Testis (tissue), 2 donors: ENCODE measurements around the gene ARMS2.

Experiments
- POLR2A ChIP-seq: fragments of 450-650 bp; IDR thresholded peaks from one replicate; pipeline ENCODE4 v1.6.1; 2017; ENCODE audit warnings: antibody characterized with exemption, mild to moderate bottlenecking, moderate library complexity
- TF ChIP-seq, protein P1 (sequence below), 3 experiments: fragments of 450-650 bp in 2 of 3; fragments of 200-600 bp in 1 of 3; sonication (generic) in 1 of 3; IDR thresholded peaks; one replicate each; pipeline ENCODE4 v1.5.1; 2016 to 2019; ENCODE audit warnings: antibody characterized with exemption in 3 of 3, mild to moderate bottlenecking in 2 of 3, moderate library complexity in 1 of 3

DNA sequence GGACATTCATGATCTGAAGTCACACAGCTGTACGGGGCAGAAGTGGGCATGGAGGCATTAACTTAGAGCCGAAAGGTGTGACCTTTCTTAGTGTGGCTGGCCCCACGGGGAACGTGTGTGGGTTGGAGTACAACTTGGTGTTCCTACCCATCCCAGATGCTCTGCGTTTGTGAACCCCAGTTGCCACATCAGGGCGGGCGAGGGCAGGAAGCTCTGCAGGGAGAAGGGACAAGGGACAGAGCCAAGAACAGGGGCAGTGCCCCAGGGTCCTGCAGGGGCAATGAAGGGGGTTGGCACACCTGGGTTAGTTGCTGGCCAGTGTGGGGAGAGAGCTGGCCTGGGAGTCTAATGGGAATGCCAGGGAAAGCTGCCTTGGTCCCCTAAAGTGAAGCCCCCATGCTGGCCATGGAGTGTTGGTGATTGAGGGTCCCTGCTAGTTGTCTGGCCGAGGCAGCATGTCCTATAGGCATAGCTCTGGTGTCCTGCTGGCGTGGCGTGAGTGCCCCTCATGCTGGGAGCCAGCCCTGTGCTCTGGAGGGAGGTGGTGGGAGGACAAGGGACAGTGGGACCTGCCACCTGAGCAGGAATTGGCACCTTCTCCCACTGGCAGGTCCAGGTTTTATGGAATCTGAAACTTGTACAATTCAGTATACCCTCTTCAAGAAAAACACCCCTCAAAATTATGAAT is 25.8 kb downstream of the ARMS2 start:
- TF ChIP-seq, protein P1, sequence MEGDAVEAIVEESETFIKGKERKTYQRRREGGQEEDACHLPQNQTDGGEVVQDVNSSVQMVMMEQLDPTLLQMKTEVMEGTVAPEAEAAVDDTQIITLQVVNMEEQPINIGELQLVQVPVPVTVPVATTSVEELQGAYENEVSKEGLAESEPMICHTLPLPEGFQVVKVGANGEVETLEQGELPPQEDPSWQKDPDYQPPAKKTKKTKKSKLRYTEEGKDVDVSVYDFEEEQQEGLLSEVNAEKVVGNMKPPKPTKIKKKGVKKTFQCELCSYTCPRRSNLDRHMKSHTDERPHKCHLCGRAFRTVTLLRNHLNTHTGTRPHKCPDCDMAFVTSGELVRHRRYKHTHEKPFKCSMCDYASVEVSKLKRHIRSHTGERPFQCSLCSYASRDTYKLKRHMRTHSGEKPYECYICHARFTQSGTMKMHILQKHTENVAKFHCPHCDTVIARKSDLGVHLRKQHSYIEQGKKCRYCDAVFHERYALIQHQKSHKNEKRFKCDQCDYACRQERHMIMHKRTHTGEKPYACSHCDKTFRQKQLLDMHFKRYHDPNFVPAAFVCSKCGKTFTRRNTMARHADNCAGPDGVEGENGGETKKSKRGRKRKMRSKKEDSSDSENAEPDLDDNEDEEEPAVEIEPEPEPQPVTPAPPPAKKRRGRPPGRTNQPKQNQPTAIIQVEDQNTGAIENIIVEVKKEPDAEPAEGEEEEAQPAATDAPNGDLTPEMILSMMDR (IDR thresholded peaks at IDR 0.05): no peak
- no peak for TF ChIP-seq POLR2A
